GM23338 (cell line): ENCODE data around the gene WDR1. TPM values are rescaled to one million over a fixed set of nuclear protein-coding genes. Genes with fewer than 3 reads are reported as not detected.

Experiments used
- ATAC-seq: fragments of 200-7000 bp; cut with Tn5 transposase; 3 replicates; pipeline ENCODE4 v1.9.1; 2020
- DNase-seq: peaks from one replicate; pipeline ENCODE4 v3.0.0-alpha.2; 2015; ENCODE audit warnings: low spot score
- H2AFZ ChIP-seq: fragments of 200-600 bp; sonication (generic); 2 replicates; pipeline ENCODE4 v1.8.0; 2016; ENCODE audit warnings: antibody characterized with exemption, mild to moderate bottlenecking, moderate library complexity
- H3F3A ChIP-seq: fragments of 200-600 bp; sonication (generic); replicated peaks from 2 replicates; pipeline ENCODE4 v1.8.0; 2017; ENCODE audit warnings: antibody characterized with exemption, mixed run types, low read depth
- H3K27ac ChIP-seq: fragments of 200-600 bp; sonication (generic); 2 replicates; pipeline ENCODE4 v1.6.1; 2016; ENCODE audit warnings: low read depth
- H3K27me3 ChIP-seq: fragments of 200-600 bp; sonication (generic); 2 replicates; pipeline ENCODE4 v1.8.0; 2016; ENCODE audit warnings: mild to moderate bottlenecking, mixed run types, moderate library complexity; ENCODE audit not compliant: insufficient read depth
- H3K36me3 ChIP-seq: fragments of 200-600 bp; sonication (generic); 2 replicates; pipeline ENCODE4 v1.8.0; 2016; ENCODE audit warnings: mild to moderate bottlenecking; ENCODE audit not compliant: insufficient read depth
- H3K4me1 ChIP-seq: fragments of 200-600 bp; sonication (generic); 2 replicates; pipeline ENCODE4 v1.8.0; 2016; ENCODE audit warnings: mild to moderate bottlenecking, moderate library complexity; ENCODE audit not compliant: insufficient read depth
- H3K4me2 ChIP-seq: fragments of 200-600 bp; sonication (generic); 2 replicates; pipeline ENCODE4 v1.7.1; 2017; ENCODE audit warnings: mixed run types
- H3K4me3 ChIP-seq: fragments of 200-600 bp; sonication (generic); 2 replicates; pipeline ENCODE4 v1.6.1; 2016; ENCODE audit warnings: mixed run types
- H3K79me2 ChIP-seq: fragments of 200-600 bp; sonication (generic); replicated peaks from 2 replicates; pipeline ENCODE4 v1.8.0; 2017; ENCODE audit warnings: mild to moderate bottlenecking; ENCODE audit not compliant: insufficient read depth
- H3K9me2 ChIP-seq: fragments of 200-600 bp; sonication (generic); 2 replicates; pipeline ENCODE4 v1.8.0; 2017; ENCODE audit not compliant: insufficient read depth
- H4K20me1 ChIP-seq: fragments of 200-600 bp; sonication (generic); replicated peaks from 2 replicates; pipeline ENCODE4 v1.8.0; 2017; ENCODE audit warnings: mild to moderate bottlenecking; ENCODE audit not compliant: insufficient read depth
- H3K27ac Mint-ChIP-seq: 2 replicates; pipeline ENCODE4 v1.8.0; 2020; ENCODE audit warnings: inconsistent platforms, mild to moderate bottlenecking, moderate library complexity, mixed read lengths
- H3K27me3 Mint-ChIP-seq: 3 replicates; pipeline ENCODE4 v1.8.0; 2022; ENCODE audit warnings: low read depth, mild to moderate bottlenecking, moderate library complexity, mixed read lengths, inconsistent platforms; ENCODE audit not compliant: insufficient read depth, poor library complexity
- H3K36me3 Mint-ChIP-seq: 3 replicates; pipeline ENCODE4 v1.8.0; 2021; ENCODE audit warnings: low read depth, mild to moderate bottlenecking, inconsistent platforms, moderate library complexity, mixed read lengths
- H3K4me1 Mint-ChIP-seq: 3 replicates; pipeline ENCODE4 v1.8.0; 2020; ENCODE audit warnings: mild to moderate bottlenecking, inconsistent platforms, mixed read lengths
- H3K4me3 Mint-ChIP-seq: 3 replicates; pipeline ENCODE4 v1.8.0; 2021; ENCODE audit warnings: moderate library complexity, mild to moderate bottlenecking, inconsistent platforms, mixed read lengths
- H3K9me3 Mint-ChIP-seq: 3 replicates; pipeline ENCODE4 v1.8.0; 2020; ENCODE audit warnings: moderate library complexity, mild to moderate bottlenecking, inconsistent platforms, mixed read lengths
- CREB1 ChIP-seq: fragments of 250-450 bp; sonication (Bioruptor Pico); IDR thresholded peaks from 2 replicates; pipeline ENCODE4 v1.5.0; 2020; ENCODE audit warnings: low read depth, mild to moderate bottlenecking, moderate library complexity
- EZH2 ChIP-seq: fragments of 200-600 bp; sonication (generic); IDR thresholded peaks from one replicate; pipeline ENCODE4 v1.8.0; 2017; ENCODE audit warnings: antibody characterized with exemption, mild to moderate bottlenecking, low read depth; ENCODE audit not compliant: unreplicated experiment
- EZH2phosphoT487 ChIP-seq: fragments of 200-600 bp; sonication (generic); IDR thresholded peaks from one replicate; pipeline ENCODE4 v1.8.1; 2018; ENCODE audit warnings: antibody characterized with exemption; ENCODE audit not compliant: unreplicated experiment
- JUNB ChIP-seq: IDR thresholded peaks from one replicate; pipeline ENCODE4 v1.6.1; 2016; ENCODE audit warnings: antibody characterized with exemption; ENCODE audit not compliant: unreplicated experiment
- NANOG ChIP-seq: IDR thresholded peaks from 2 replicates; pipeline ENCODE4 v1.6.1; 2016; ENCODE audit warnings: antibody characterized with exemption, borderline replicate concordance
- POLR2AphosphoS5 ChIP-seq: IDR thresholded peaks from 2 replicates; pipeline ENCODE4 v1.6.1; 2016; ENCODE audit warnings: antibody characterized with exemption, low read depth
- STAT1 ChIP-seq: IDR thresholded peaks from one replicate; pipeline ENCODE4 v1.6.1; 2016; ENCODE audit warnings: antibody characterized with exemption; ENCODE audit not compliant: unreplicated experiment
- ZNF114 ChIP-seq: fragments of 250-450 bp; sonication (Bioruptor Pico); IDR thresholded peaks from 2 replicates; pipeline ENCODE4 v1.5.0; 2020; ENCODE audit warnings: mild to moderate bottlenecking, moderate library complexity
- ZNF331 ChIP-seq: fragments of 250-450 bp; sonication (Bioruptor Pico); IDR thresholded peaks from 2 replicates; pipeline ENCODE4 v1.5.0; 2020; ENCODE audit warnings: low read depth, mild to moderate bottlenecking, moderate library complexity
- polyA plus RNA-seq: library from polyadenylated mRNA; unstranded; fragments of >200 nt; fragmentation: Nextera tagmentation; extraction: Ambion mirVana; gene quantifications from 2 replicates; pipeline ENCODE4 v1.2.1, GENCODE V29; 2016
- total RNA-seq: library from RNA; depleted of rRNA; stranded (reverse); fragments of >200 nt; shearing (Covaris generic); gene quantifications from 2 replicates; pipeline ENCODE4 v1.2.3, GENCODE V29; 2014
- TF ChIP-seq, protein P1 (sequence below): IDR thresholded peaks from one replicate; pipeline ENCODE4 v1.6.1; 2018; ENCODE audit warnings: antibody characterized with exemption; ENCODE audit not compliant: unreplicated experiment
- TF ChIP-seq, protein P2 (sequence below): IDR thresholded peaks from 2 replicates; pipeline ENCODE4 v1.6.1; 2016; ENCODE audit warnings: antibody characterized with exemption
- TF ChIP-seq, protein P3 (sequence below), 2 experiments: fragments of 200-600 bp in 1 of 2; sonication (generic) in 1 of 2; conservative IDR thresholded peaks; 2 replicates each; pipeline versions ENCODE4 v1.5.1 to v1.6.1; 2016 to 2017; ENCODE audit warnings: antibody characterized with exemption in 2 of 2, low read depth in 2 of 2, mild to moderate bottlenecking in 2 of 2, moderate library complexity in 1 of 2

WDR1 gene
- total and polyA plus RNA-seq, 2 experiments from 2014 or later: 93.2 to 248 TPM

DNA sequence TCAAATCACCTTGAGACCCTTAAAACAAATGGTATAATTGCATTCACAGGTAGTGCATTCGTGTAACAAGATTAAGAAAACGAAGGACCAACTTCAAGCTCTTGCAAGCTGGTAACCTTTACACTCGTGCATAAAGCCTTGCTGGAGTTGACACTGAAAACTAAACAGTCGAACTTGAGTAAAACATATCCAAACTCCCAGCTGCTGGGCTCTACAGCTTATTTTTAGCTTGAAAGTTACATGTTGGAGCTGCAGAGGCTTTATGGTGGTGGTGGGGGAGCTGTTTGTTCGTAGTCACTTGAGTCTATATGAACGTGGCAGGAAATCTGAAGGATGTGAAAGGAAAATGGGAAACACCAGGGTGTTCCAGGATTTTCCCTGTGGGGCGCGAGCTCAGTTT, 2.7 kb upstream of the WDR1 start:
- no peaks in the 10 kb centered on the region for H3K27me3 ChIP-seq
- no peak overlapping the region for H3K4me3 Mint-ChIP-seq
- DNase-seq (peak; percentile 1), ATAC-seq (no peak)
- H3K4me1 Mint-ChIP-seq: peaks cover 57% of the 10 kb centered on the region
- no peak overlapping the region for H3K4me2 ChIP-seq
- H3K9me3 Mint-ChIP-seq: no peaks in the 10 kb centered on the region
- H3K4me1 ChIP-seq: peaks cover 29% of the 10 kb centered on the region
- H4K20me1 ChIP-seq: peaks cover 13% of the 10 kb centered on the region; the same call in 1 of the 2 replicates
- H3K27ac Mint-ChIP-seq: no peak overlapping the region
- H3K9me2 ChIP-seq: no peaks in the 10 kb centered on the region
- H3K36me3 Mint-ChIP-seq: peaks cover 19% of the 10 kb centered on the region
- H3K36me3 ChIP-seq: peaks cover 11% of the 10 kb centered on the region
- H3K4me3 ChIP-seq: no peak overlapping the region
- TF ChIP-seq ZNF331: no peak
- TF ChIP-seq, protein P1, sequence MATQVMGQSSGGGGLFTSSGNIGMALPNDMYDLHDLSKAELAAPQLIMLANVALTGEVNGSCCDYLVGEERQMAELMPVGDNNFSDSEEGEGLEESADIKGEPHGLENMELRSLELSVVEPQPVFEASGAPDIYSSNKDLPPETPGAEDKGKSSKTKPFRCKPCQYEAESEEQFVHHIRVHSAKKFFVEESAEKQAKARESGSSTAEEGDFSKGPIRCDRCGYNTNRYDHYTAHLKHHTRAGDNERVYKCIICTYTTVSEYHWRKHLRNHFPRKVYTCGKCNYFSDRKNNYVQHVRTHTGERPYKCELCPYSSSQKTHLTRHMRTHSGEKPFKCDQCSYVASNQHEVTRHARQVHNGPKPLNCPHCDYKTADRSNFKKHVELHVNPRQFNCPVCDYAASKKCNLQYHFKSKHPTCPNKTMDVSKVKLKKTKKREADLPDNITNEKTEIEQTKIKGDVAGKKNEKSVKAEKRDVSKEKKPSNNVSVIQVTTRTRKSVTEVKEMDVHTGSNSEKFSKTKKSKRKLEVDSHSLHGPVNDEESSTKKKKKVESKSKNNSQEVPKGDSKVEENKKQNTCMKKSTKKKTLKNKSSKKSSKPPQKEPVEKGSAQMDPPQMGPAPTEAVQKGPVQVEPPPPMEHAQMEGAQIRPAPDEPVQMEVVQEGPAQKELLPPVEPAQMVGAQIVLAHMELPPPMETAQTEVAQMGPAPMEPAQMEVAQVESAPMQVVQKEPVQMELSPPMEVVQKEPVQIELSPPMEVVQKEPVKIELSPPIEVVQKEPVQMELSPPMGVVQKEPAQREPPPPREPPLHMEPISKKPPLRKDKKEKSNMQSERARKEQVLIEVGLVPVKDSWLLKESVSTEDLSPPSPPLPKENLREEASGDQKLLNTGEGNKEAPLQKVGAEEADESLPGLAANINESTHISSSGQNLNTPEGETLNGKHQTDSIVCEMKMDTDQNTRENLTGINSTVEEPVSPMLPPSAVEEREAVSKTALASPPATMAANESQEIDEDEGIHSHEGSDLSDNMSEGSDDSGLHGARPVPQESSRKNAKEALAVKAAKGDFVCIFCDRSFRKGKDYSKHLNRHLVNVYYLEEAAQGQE: no peak
- no peak for TF ChIP-seq EZH2
- no peak for TF ChIP-seq ZNF114 (CRISPR knock-in tag)
- TF ChIP-seq CREB1 (CRISPR knock-in tag): no peak
- TF ChIP-seq JUNB: no peak
- peaks cover 22% of the 10 kb centered on the region for H3K79me2 ChIP-seq
- no peak overlapping the region for H2AFZ ChIP-seq
- no peak overlapping the region for H3K27ac ChIP-seq
- H3K27me3 Mint-ChIP-seq: peaks cover 19% of the 10 kb centered on the region
- H3F3A ChIP-seq: 0 out of 2 replicates have a peak, but pooled peaks cover 4% of the 10 kb centered on the region

DNA sequence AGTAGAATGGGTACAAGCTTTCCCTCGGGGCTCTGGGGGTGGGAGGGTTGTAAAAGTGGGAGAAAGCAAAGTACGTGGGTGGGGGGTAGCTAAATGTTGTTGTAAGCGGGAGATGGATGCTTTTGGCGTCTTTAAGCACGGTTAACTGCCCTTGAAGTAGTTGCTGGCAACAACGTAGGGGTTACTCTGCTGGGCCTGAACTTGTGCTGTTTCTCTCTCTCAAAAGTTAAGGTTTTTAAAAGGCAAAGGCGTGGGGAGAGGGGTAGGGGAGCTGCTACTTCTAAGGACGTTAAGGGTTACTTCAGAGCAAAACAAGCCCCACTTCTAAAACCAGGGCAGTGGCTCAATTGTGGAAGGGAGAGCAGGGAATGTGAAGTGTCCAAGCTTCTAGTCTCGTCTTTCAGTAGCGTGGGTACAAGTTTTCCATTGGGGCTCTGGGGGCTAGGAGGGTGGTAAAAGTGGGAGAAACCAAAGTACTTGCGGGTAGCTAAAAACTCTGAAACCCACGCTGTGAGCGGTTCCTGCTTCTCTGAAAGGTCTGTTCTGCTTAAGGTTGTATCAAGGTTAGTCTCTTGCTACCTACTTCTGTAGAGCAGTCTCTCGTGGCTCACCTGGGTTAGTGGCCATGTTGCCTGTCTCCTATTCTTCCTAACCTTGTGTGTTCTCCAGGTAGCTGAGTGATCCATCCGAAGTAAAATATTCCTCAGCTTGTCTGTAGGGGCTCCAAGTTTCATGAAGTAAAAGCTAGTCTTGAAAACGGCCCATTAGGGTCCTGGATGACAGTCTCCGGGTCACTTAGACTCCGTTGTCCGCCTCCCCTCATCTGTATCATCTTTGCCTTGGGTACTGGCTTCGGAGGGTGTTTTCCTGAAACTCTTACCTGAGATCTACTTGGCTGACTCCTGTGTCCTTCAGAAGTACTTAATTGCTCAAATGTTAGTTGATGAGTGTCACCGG, 1.7 kb upstream of the WDR1 start:
- peaks cover 58% of the 10 kb centered on the region for H3K4me1 Mint-ChIP-seq
- H3K27ac ChIP-seq: peak overlapping the region; percentile 98
- H4K20me1 ChIP-seq: peaks cover 20% of the 10 kb centered on the region
- no peaks in the 10 kb centered on the region for H3K9me2 ChIP-seq
- peaks cover 28% of the 10 kb centered on the region for H3K36me3 Mint-ChIP-seq
- ATAC-seq (no peak; the same call in 2 of the 3 replicates), DNase-seq (no peak)
- H2AFZ ChIP-seq: no peak overlapping the region
- H3K4me3 ChIP-seq: peak overlapping the region; percentile 66
- 0 out of 2 replicates have a peak, but pooled peaks cover 4% of the 10 kb centered on the region for H3F3A ChIP-seq
- peaks cover 22% of the 10 kb centered on the region for H3K27me3 Mint-ChIP-seq
- H3K4me1 ChIP-seq: peaks cover 29% of the 10 kb centered on the region
- H3K27me3 ChIP-seq: no peaks in the 10 kb centered on the region
- peak overlapping the region; percentile 79 for H3K4me2 ChIP-seq
- no peaks in the 10 kb centered on the region; the same call in 2 of the 3 replicates for H3K9me3 Mint-ChIP-seq
- H3K79me2 ChIP-seq: peaks cover 32% of the 10 kb centered on the region
- peak overlapping the region; percentile 98 for H3K27ac Mint-ChIP-seq
- H3K36me3 ChIP-seq: peaks cover 18% of the 10 kb centered on the region
- peak overlapping the region; percentile 80 for H3K4me3 Mint-ChIP-seq
- TF ChIP-seq, protein P2, sequence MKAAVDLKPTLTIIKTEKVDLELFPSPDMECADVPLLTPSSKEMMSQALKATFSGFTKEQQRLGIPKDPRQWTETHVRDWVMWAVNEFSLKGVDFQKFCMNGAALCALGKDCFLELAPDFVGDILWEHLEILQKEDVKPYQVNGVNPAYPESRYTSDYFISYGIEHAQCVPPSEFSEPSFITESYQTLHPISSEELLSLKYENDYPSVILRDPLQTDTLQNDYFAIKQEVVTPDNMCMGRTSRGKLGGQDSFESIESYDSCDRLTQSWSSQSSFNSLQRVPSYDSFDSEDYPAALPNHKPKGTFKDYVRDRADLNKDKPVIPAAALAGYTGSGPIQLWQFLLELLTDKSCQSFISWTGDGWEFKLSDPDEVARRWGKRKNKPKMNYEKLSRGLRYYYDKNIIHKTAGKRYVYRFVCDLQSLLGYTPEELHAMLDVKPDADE: no peak
- TF ChIP-seq EZH2phosphoT487: no peak
- TF ChIP-seq EZH2: no peak
- no peak for TF ChIP-seq ZNF114 (CRISPR knock-in tag)
- TF ChIP-seq, protein P3, sequence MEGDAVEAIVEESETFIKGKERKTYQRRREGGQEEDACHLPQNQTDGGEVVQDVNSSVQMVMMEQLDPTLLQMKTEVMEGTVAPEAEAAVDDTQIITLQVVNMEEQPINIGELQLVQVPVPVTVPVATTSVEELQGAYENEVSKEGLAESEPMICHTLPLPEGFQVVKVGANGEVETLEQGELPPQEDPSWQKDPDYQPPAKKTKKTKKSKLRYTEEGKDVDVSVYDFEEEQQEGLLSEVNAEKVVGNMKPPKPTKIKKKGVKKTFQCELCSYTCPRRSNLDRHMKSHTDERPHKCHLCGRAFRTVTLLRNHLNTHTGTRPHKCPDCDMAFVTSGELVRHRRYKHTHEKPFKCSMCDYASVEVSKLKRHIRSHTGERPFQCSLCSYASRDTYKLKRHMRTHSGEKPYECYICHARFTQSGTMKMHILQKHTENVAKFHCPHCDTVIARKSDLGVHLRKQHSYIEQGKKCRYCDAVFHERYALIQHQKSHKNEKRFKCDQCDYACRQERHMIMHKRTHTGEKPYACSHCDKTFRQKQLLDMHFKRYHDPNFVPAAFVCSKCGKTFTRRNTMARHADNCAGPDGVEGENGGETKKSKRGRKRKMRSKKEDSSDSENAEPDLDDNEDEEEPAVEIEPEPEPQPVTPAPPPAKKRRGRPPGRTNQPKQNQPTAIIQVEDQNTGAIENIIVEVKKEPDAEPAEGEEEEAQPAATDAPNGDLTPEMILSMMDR (conservative IDR thresholded peaks at IDR 0.05; ENCODE audit: low read depth in 2 of 2): no peak
- no peak for TF ChIP-seq STAT1
- TF ChIP-seq POLR2AphosphoS5: no peak
- TF ChIP-seq NANOG: no peak
- TF ChIP-seq, protein P1: no peak
- no peak for TF ChIP-seq JUNB
- TF ChIP-seq CREB1 (CRISPR knock-in tag): no peak
